Muscle layer of duodenum (tissue), 2 donors: Measurements from ENCODE around the gene TPGS1.

Source experiments
- H3K27ac ChIP-seq: one replicate; pipeline ENCODE4 v1.7.0; 2013; ENCODE audit warnings: mild to moderate bottlenecking, low read length
- H3K27me3 ChIP-seq: one replicate; pipeline ENCODE4 v1.7.0; 2013; ENCODE audit warnings: low read depth, mild to moderate bottlenecking, control low read depth, low read length
- H3K36me3 ChIP-seq, 2 donors: one replicate each; pipeline ENCODE4 v1.7.0; 2013; ENCODE audit warnings: low read length in 2 of 2, control low read depth in 1 of 2, mild to moderate bottlenecking in 1 of 2; ENCODE audit not compliant: insufficient read depth in 2 of 2, control insufficient read depth in 1 of 2
- H3K4me1 ChIP-seq, 2 donors: one replicate each; pipeline ENCODE4 v1.7.0; 2013; ENCODE audit warnings: low read length in 2 of 2, mild to moderate bottlenecking in 2 of 2, control low read depth in 1 of 2, moderate library complexity in 1 of 2; ENCODE audit not compliant: insufficient read depth in 2 of 2, control insufficient read depth in 1 of 2
- H3K4me3 ChIP-seq, 2 donors: one replicate each; pipeline ENCODE4 v1.7.0; 2013; ENCODE audit warnings: low read length in 2 of 2, low read depth in 1 of 2, mild to moderate bottlenecking in 1 of 2
- H3K9me3 ChIP-seq, 2 donors: one replicate each; pipeline ENCODE4 v1.7.0; 2013; ENCODE audit warnings: low read length in 2 of 2, control low read depth in 1 of 2, mild to moderate bottlenecking in 1 of 2; ENCODE audit not compliant: control insufficient read depth in 1 of 2
- donor health status: healthy.

Gene TPGS1

DNA sequence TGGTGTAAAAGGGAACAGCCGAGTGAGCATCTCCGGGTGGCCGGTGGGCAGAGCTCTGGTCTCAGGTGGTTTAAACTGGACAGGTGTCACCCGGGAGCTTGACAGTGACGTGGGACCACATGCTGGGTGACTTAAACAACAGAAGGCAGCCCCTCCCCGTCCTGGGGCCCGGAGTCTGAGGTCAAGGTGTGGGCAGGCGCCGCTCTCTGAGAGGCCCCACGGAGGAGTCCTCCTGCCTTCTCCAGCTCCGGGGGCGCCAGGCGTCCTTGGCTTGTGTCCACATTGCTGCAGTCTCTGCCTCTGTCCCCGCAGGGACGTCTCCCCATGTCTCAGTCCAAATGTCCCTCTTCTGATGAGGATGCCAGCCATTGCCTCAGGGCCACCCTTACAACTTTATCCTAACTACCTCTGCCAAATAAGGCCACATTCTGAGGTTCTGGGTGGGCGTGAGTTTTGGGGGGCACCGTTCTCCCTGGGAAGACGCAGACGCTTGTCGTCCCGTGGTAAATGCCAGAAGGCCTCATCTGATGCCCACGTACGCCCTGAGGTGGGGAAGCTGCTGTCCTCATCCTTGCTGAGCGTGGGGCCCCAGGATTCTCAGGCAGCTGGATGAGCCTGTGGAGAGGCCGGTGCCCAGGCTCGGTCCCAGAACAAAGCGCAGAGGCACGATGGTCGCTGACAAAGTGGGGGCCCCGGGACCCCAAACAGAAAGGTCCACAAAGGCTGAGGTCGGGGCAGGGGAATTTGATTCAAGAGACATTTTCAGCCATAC lies 49.5 kb downstream of the TPGS1 start:
- Histone ChIP-seq H3K4me1 (peaks cover 0 to 8% of the 10 kb centered on the region in 2 donors), H3K27ac (no peak overlapping the region), H3K9me3 (no peaks in the 10 kb centered on the region), H3K27me3 (no peaks in the 10 kb centered on the region), H3K4me3 (no peak overlapping the region), H3K36me3 (no peaks in the 10 kb centered on the region)

GRCh38 chr19:558770-559439 lies 51.6 kb downstream of the TPGS1 start:
- Histone ChIP-seq H3K27ac (no peak overlapping the region), H3K4me3 (no peak overlapping the region), H3K36me3 (no peaks in the 10 kb centered on the region), H3K27me3 (no peaks in the 10 kb centered on the region), H3K4me1 (peaks cover 0 to 8% of the 10 kb centered on the region in 2 donors), H3K9me3 (no peaks in the 10 kb centered on the region)

- H3K27ac ChIP-seq, result no peak overlapping the region
- H3K9me3 ChIP-seq, result no peaks in the 10 kb centered on the region
- H3K27me3 ChIP-seq, result no peaks in the 10 kb centered on the region
- H3K36me3 ChIP-seq, result no peaks in the 10 kb centered on the region
- H3K4me1 ChIP-seq, result peaks cover 0 to 8% of the 10 kb centered on the region in 2 donors
- no peak overlapping the region for H3K4me3 ChIP-seq
Observed at GRCh38 chr19:560121-560520, 52.8 kb downstream of the TPGS1 start.

GRCh38 chr19:566403-566802 lies 59.1 kb downstream of the TPGS1 start:
- Histone ChIP-seq H3K27ac (peak overlapping the region; percentile 45), H3K4me1 (peaks cover 3 to 4% of the 10 kb centered on the region in 2 donors), H3K4me3 (no peak overlapping the region), H3K9me3 (no peaks in the 10 kb centered on the region), H3K27me3 (no peaks in the 10 kb centered on the region), H3K36me3 (no peaks in the 10 kb centered on the region)

DNA sequence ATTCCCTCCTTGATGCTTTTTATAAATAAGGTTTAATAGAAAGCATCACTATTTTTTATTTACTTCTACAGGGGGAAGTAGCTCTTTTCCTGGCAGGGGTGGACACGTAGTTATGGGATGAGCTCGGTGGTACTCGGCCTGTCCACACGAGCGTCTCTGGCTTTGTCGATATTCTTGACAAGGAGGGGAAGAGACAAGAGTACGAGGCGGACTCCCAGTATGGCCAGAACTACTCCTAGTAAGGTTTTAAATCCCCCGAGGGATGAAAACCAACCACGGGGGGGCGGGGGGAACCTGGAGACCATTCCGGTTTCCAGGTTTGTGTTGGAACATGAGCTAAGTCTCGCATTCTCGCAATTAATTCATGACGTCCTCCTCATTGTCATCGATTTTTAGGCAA lies 59.5 kb downstream of the TPGS1 start:
- Histone ChIP-seq H3K27me3 (no peaks in the 10 kb centered on the region), H3K4me3 (no peak overlapping the region), H3K4me1 (peaks cover 3 to 4% of the 10 kb centered on the region in 2 donors), H3K27ac (peak overlapping the region; percentile 45), H3K36me3 (no peaks in the 10 kb centered on the region), H3K9me3 (no peaks in the 10 kb centered on the region)

GRCh38 chr19:567296-567900 lies 60.1 kb downstream of the TPGS1 start:
- Histone ChIP-seq H3K9me3 (no peaks in the 10 kb centered on the region), H3K27me3 (no peaks in the 10 kb centered on the region), H3K4me1 (peaks cover 3 to 4% of the 10 kb centered on the region in 2 donors), H3K4me3 (no peak overlapping the region), H3K27ac (peak overlapping the region; percentile 45), H3K36me3 (no peaks in the 10 kb centered on the region)
